WERI-Rb-1 (cell line): ENCODE results near the gene EPS8.
"Not testable (repeated sequence)": the region's sequence is repeated elsewhere in the genome, so short reads cannot be mapped to it uniquely, and the experiment has no call there.

Source experiments
- DNase-seq: peaks from one replicate; pipeline ENCODE4 v3.0.0-alpha.2; 2020
- H3K27ac ChIP-seq: fragments of 250-450 bp; sonication (Bioruptor Pico); 2 replicates; pipeline ENCODE4 v1.5.1; 2020; ENCODE audit warnings: mild to moderate bottlenecking, moderate library complexity
- H3K27me3 ChIP-seq: fragments of 250-450 bp; sonication (Bioruptor Pico); 2 replicates; pipeline ENCODE4 v1.5.1; 2021; ENCODE audit warnings: mild to moderate bottlenecking, low read depth, moderate library complexity; ENCODE audit not compliant: insufficient read depth, severe bottlenecking
- H3K36me3 ChIP-seq: fragments of 250-450 bp; sonication (Bioruptor Pico); 2 replicates; pipeline ENCODE4 v1.5.1; 2020; ENCODE audit warnings: mild to moderate bottlenecking, moderate library complexity
- H3K4me3 ChIP-seq: 2 replicates; pipeline ENCODE4 v1.5.1; 2011; ENCODE audit warnings: low read depth, mild to moderate bottlenecking, control low read depth, low read length
- H3K9me3 ChIP-seq: fragments of 250-450 bp; sonication (Bioruptor Pico); 2 replicates; pipeline ENCODE4 v1.5.1; 2021; ENCODE audit warnings: mild to moderate bottlenecking, moderate library complexity; ENCODE audit not compliant: severe bottlenecking
- CTCF ChIP-seq: IDR thresholded peaks from 2 replicates; pipeline ENCODE4 v1.5.1; 2011; ENCODE audit warnings: low read depth, mild to moderate bottlenecking, control low read depth, inconsistent platforms, low read length

Gene EPS8

GRCh38 chr12:15627995-15628945 is 160.9 kb downstream of the EPS8 start:
- no peak overlapping the region for H3K4me3 ChIP-seq
- H3K36me3 ChIP-seq: peaks cover 21% of the 10 kb centered on the region
- H3K9me3 ChIP-seq: no peaks in the 10 kb centered on the region
- H3K27me3 ChIP-seq: no peaks in the 10 kb centered on the region
- DNase-seq: no peak
- TF ChIP-seq CTCF: no peak
- H3K27ac ChIP-seq: no peak overlapping the region

DNA sequence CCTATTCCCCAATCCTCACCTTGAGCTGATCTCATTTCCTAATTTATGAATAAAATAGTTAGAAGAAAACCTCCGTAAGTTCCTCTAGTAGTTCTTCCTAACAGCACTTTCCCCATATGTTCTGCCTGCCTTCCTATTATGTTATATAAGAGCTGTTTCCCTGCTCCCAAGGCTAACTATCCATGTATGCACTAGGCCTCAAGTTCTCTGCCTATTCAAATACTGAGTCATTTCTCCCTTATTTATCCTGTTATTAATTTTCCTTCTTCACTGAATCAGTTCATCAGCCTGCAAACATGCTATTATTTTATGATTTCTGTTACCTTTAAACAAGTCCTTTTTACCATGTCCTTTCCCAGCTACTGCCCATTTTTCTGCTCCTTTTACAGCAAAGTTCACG is 164.1 kb downstream of the EPS8 start:
- TF ChIP-seq CTCF: no peak
- no peak overlapping the region for H3K27ac ChIP-seq
- H3K27me3 ChIP-seq: no peaks in the 10 kb centered on the region
- no peaks in the 10 kb centered on the region for H3K9me3 ChIP-seq
- no peak overlapping the region for H3K4me3 ChIP-seq
- DNase-seq: no peak
- peaks cover 12% of the 10 kb centered on the region for H3K36me3 ChIP-seq

DNA sequence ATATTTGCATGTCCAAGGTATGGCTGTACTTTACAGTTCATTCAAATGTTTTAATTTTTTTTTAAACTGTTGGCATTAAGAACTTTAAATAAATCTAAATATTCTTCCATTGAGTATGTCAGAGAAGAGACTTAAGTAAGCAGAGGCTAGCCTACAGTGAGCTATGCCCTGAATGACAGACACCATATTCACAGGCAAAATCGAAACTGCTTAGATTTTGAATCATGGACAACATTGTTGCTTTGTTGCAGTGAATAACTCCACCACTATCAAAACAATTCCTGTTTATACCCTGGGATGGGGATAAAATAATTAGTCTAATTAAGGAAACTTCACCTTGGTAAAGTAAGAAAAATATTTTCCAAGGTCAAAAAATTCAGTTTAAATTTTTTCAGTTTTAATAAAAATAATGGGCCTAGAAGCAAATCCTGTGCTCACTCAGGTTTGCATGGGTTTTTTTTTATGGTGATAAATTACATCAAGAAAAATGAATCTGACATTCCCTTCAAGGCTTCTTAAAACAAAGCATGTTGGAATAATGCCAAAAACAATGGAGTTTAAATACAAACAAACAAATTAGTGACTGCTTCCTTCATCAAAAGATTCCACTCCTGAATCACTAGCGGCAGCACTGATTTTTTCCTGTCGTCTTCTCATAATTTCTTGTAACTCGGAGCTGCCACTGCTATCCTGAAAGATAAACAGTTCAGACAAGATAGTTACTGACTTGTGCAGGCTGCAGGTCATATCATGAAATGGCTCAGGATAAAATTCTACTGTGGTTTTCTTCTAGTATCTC is 168.2 kb downstream of the EPS8 start:
- DNase-seq: no peak
- Histone ChIP-seq H3K36me3 (peaks cover 12% of the 10 kb centered on the region), H3K27me3 (no peaks in the 10 kb centered on the region), H3K27ac (no peak overlapping the region), H3K4me3 (no peak overlapping the region), H3K9me3 (peaks cover 6% of the 10 kb centered on the region)
- no peak for TF ChIP-seq CTCF

- H3K27me3 ChIP-seq, H3K4me3 ChIP-seq, H3K27ac ChIP-seq, H3K36me3 ChIP-seq, DNase-seq: not testable (repeated sequence)
- peaks cover 13% of the 10 kb centered on the region for H3K9me3 ChIP-seq
Measured at GRCh38 chr12:15616495-15616894, 172.7 kb downstream of the EPS8 start.

GRCh38 chr12:15613981-15614380 is 175.2 kb downstream of the EPS8 start:
- Histone ChIP-seq H3K36me3 (no peaks in the 10 kb centered on the region), H3K9me3 (peaks cover 13% of the 10 kb centered on the region), H3K27me3 (no peaks in the 10 kb centered on the region), H3K4me3 (no peak overlapping the region), H3K27ac (no peak overlapping the region)
- TF ChIP-seq CTCF: no peak
- DNase-seq: no peak

- Histone ChIP-seq H3K4me3 (no peak overlapping the region), H3K27ac (no peak overlapping the region), H3K9me3 (peaks cover 7% of the 10 kb centered on the region), H3K36me3 (no peaks in the 10 kb centered on the region), H3K27me3 (no peaks in the 10 kb centered on the region)
- TF ChIP-seq CTCF: no peak
- DNase-seq: no peak
Measured at GRCh38 chr12:15608941-15609340, 180.2 kb downstream of the EPS8 start.
